Fibroblast of mammary gland (primary cell): ENCODE data around the gene SNED1.

Experiments used
- DNase-seq: peaks from one replicate; pipeline ENCODE4 v3.0.0-alpha.2; 2010; ENCODE audit warnings: low read depth
- H3K4me3 ChIP-seq: 2 replicates; pipeline ENCODE4 v1.5.1; 2011; ENCODE audit warnings: low read depth, mild to moderate bottlenecking, low read length, moderate library complexity; ENCODE audit not compliant: control insufficient read depth
- TF ChIP-seq, protein P1 (sequence below): conservative IDR thresholded peaks from 2 replicates; pipeline ENCODE4 v1.5.1; 2011; ENCODE audit warnings: low read depth, low read length, inconsistent platforms; ENCODE audit not compliant: control insufficient read depth, insufficient read depth

SNED1 gene

DNA sequence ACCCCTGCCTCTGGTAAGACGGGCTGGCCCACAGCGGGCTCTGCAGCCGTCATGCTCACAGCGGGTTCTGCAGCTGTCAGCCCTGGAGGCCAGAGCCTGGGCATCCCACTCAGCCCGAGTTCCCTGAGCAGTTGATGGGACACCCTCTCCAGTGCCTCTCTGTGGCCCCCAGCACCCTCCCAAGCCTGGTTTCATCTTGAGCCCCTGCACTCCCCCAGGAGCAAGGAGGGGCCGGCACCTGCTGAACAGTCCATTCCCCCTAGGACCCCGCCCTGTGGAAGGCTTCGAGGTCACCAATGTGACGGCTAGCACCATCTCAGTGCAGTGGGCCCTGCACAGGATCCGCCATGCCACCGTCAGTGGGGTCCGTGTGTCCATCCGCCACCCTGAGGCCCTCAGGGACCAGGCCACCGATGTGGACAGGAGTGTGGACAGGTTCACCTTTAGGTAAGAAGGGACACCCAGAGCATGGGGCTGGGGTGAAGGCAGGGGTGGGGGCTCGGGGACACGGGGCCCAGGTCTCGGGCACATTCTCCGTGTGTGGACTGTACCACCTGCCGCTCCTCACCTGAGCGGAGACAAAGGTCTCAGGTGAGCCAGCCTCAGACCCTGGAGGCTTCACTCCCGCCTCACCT lies 69.2 kb downstream of the SNED1 start:
- TF ChIP-seq, protein P1, sequence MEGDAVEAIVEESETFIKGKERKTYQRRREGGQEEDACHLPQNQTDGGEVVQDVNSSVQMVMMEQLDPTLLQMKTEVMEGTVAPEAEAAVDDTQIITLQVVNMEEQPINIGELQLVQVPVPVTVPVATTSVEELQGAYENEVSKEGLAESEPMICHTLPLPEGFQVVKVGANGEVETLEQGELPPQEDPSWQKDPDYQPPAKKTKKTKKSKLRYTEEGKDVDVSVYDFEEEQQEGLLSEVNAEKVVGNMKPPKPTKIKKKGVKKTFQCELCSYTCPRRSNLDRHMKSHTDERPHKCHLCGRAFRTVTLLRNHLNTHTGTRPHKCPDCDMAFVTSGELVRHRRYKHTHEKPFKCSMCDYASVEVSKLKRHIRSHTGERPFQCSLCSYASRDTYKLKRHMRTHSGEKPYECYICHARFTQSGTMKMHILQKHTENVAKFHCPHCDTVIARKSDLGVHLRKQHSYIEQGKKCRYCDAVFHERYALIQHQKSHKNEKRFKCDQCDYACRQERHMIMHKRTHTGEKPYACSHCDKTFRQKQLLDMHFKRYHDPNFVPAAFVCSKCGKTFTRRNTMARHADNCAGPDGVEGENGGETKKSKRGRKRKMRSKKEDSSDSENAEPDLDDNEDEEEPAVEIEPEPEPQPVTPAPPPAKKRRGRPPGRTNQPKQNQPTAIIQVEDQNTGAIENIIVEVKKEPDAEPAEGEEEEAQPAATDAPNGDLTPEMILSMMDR = no peak
- H3K4me3 ChIP-seq = no peak overlapping the region
- DNase-seq = no peak

GRCh38 chr2:241068136-241068941 lies 69.9 kb downstream of the SNED1 start:
- TF ChIP-seq, protein P1 = no peak
- H3K4me3 ChIP-seq = no peak overlapping the region
- DNase-seq = no peak

DNA sequence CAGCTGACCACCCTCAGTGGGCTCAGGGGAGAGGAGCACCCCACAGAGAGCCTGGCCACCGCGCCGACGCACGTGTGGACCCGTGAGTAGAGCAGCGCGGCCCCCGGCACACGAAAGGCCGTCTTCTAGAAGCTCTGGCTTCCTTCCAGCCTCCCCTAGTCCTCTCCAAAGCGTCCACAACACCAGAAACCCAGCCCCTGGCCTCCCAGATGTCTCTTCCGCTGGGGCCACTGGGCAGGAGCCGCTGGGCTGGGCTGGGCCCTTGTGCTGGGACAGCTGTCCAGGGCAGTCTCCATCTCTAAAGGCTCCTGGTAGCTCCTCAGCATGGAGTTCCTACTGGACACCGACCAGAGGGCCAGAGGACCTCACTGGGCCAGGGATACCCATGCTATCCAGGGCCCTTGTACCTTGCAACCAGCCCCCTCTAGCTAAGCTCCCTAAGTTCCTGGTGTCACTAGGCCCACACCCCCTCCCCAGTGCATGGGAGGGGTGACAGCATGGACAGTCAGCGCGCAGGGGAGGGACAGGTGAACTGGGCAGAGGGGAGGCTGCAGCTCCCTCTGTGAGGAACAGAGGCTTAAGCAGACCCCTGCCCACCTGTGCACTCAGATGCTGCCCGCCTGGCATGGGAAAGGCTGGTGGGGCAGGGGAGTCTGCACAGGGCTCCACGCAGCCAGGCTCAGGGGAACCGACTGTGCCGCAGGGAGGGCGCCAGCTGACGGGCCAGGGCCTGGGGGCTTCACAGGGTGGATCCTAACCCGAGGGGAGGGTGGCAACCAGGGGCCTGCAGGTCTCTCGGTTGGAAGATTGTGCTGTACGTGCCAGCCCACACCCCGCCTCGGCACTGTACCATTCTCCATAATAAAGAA lies 70.8 kb downstream of the SNED1 start:
- no peak for DNase-seq
- TF ChIP-seq, protein P1 = no peak
- H3K4me3 ChIP-seq = no peak overlapping the region

DNA sequence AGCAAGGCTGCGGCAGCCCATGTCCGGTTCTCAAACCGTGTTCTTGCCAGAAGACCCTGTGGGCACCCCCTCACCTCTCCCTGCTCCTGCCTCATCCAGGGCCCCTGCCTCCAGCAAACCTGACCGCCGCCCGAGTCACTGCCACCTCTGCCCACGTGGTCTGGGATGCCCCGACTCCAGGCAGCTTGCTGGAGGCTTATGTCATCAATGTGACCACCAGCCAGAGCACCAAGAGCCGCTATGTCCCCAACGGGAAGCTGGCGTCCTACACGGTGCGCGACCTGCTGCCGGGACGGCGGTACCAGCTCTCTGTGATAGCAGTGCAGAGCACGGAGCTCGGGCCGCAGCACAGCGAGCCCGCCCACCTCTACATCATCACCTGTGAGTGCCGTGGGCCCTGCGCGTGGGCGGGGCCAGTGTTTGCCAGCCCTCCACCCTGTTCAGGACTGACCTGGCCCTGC lies 71.4 kb downstream of the SNED1 start:
- no peak overlapping the region for H3K4me3 ChIP-seq
- no peak for DNase-seq
- TF ChIP-seq, protein P1 = no peak

DNA sequence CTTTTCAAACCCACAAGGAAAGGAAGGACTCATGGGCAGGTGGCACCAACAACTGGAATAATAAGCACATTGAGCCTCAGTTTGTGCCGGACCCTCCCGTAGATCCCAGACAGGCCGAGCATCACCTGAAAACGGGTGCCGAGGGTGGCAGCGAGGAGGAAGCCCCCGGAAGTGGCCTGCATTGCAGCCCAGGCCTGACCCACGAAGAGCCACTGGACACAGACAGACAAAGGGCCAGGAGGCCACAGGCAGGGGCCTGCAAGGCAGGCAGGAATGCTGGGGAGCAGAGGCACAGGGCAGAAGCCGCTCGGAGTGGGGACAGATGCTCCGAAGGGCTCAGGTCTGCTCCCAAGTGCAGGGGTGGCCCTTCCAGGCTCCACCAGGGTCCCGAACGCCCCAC lies 71.9 kb downstream of the SNED1 start:
- H3K4me3 ChIP-seq = no peak overlapping the region
- no peak for DNase-seq
- TF ChIP-seq, protein P1 = no peak

- DNase-seq = no peak
- no peak overlapping the region for H3K4me3 ChIP-seq
- TF ChIP-seq, protein P1 = no peak
These were observed 72.6 kb downstream of the SNED1 start for GRCh38 chr2:241070811-241071676.
